ENCODE data around the gene STK11IP. TPM values are rescaled to one million over a fixed set of nuclear protein-coding genes. Genes with fewer than 3 reads are reported as not detected.

The STK11IP gene
- total RNA-seq, 2 experiments from 2014 or later, result 23.9 to 27.2 TPM

DNA sequence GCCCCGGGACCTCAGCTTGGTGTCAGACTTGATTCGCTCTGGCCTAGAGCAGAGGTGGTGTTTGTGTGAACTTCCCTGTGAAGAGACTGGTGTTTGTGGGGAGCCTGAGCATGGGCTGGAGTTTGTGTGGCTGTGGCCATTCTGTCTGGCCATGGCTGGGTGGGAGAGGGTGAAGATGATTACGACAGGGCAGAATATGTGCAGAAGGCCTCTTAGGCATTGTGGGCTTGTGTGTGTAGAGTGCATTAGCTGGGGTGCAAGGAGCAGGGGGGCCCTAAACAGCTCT is 36.8 kb upstream of the STK11IP start:
- intact Hi-C loops (cut with DNase I, micrococcal nuclease), result loop anchor here (1.0 to 2.0 kb wide), 2 partner anchors 20 kb away; no protein-coding TSS in a partner anchor
- ChIA-PET POLR2A (no interaction called here), CTCF (interaction anchor here (0.6 to 2.3 kb wide), 7 partner anchors 11 to 261 kb away, joined by 3 to 21 read pairs (median 3); partner anchors contain the start of genes INHA, OBSL1 and STK11IP)
- Mint-ChIP-seq H3K27me3 (peaks cover 51% of the 10 kb centered on the region), H3K36me3 (ENCODE audit: low read depth) (no peaks in the 10 kb centered on the region), H3K27ac (no peak overlapping the region), H3K4me3 (no peak overlapping the region), H3K4me1 (ENCODE audit: low read depth) (no peaks in the 10 kb centered on the region), H3K9me3 (no peaks in the 10 kb centered on the region)
- TF ChIP-seq, protein P1, sequence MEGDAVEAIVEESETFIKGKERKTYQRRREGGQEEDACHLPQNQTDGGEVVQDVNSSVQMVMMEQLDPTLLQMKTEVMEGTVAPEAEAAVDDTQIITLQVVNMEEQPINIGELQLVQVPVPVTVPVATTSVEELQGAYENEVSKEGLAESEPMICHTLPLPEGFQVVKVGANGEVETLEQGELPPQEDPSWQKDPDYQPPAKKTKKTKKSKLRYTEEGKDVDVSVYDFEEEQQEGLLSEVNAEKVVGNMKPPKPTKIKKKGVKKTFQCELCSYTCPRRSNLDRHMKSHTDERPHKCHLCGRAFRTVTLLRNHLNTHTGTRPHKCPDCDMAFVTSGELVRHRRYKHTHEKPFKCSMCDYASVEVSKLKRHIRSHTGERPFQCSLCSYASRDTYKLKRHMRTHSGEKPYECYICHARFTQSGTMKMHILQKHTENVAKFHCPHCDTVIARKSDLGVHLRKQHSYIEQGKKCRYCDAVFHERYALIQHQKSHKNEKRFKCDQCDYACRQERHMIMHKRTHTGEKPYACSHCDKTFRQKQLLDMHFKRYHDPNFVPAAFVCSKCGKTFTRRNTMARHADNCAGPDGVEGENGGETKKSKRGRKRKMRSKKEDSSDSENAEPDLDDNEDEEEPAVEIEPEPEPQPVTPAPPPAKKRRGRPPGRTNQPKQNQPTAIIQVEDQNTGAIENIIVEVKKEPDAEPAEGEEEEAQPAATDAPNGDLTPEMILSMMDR (IDR thresholded peaks at IDR 0.05), result no peak
- Histone ChIP-seq H3K27me3 (ENCODE audit: control insufficient read depth in 1 of 2, insufficient read depth in 2 of 2, low read length in 2 of 2) (peaks cover 11 to 12% of the 10 kb centered on the region in 2 experiments), H3K36me3 (ENCODE audit: insufficient read depth, low read length) (no peaks in the 10 kb centered on the region), H3K9me3 (ENCODE audit: control insufficient read depth in 1 of 2, insufficient read depth in 1 of 2, low read length in 2 of 2) (no peaks in the 10 kb centered on the region), H3K4me1 (ENCODE audit: insufficient read depth, low read length) (no peaks in the 10 kb centered on the region), H3K27ac (ENCODE audit: low read depth in 1 of 2, low read length in 2 of 2) (no peak overlapping the region), H3K4me3 (ENCODE audit: low read length) (no peak overlapping the region)
- DNase-seq (no peak), ATAC-seq (ENCODE audit: poor library complexity) (no peak)

DNA sequence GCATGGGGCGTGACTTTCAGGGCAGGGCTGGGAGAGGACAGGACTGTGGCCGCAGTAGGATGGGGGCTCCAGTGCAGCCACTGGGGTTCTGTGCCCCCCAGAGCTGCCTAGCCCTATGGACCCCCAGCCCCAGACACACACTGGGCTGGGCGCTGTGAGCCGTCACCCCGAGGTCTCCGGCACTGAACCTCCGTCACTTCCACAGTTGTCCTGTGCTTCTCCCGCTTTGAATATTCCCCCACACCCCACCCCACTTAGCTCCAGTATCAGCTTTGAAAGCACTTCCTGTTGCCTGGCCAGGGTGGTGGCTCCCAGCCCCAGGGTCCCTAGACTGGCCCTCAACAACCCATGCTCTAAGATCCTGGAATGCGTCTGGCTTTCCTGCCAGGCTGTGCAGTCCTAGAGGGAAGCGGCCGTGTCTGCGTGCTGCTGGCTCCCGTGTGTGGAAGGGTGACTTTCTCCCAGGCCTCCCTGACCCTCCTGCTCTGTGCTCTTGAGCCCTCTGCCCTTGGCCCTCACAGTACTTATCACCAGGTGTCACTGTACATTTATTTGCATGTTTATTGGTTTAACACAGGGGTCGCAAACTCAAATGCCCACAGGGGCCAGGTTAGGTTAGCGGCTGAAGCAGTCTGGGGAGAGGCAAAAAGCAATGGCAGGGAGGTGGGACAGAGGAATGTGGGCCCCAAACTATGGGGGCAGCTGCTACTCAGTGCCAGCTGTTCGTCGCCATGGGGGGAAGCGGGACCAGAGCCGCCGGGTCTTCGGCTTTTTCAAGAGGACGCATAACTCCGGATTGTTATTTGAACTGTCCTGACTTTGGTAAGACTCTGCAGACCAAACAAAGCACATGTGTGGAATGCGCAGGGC is 36.2 kb upstream of the STK11IP start:
- Mint-ChIP-seq H3K9me3 (no peaks in the 10 kb centered on the region), H3K4me3 (no peak overlapping the region), H3K27ac (no peak overlapping the region), H3K36me3 (ENCODE audit: low read depth) (no peaks in the 10 kb centered on the region), H3K4me1 (ENCODE audit: low read depth) (no peaks in the 10 kb centered on the region), H3K27me3 (peaks cover 51% of the 10 kb centered on the region)
- no peaks in the 10 kb centered on the region for H3K36me3 ChIP-seq (ENCODE audit: insufficient read depth, low read length)
- ATAC-seq (ENCODE audit: poor library complexity), result no peak
- DNase-seq, result peak in 1 of 14 experiments; percentile 5
- TF ChIP-seq, protein P1 (IDR thresholded peaks at IDR 0.05), result no peak
- ChIA-PET POLR2A (no interaction called here), CTCF (interaction anchor here (1.0 to 2.3 kb wide), 4 partner anchors 10 to 170 kb away, joined by 3 to 21 read pairs (median 4); partner anchors contain the start of genes INHA and OBSL1)
- H3K4me3 ChIP-seq (ENCODE audit: low read length), result no peak overlapping the region
- intact Hi-C loops (cut with DNase I, micrococcal nuclease), result loop anchor here in 1 of 2 experiments (2.0 kb wide), 1 partner anchor 21 kb away; no protein-coding TSS in a partner anchor
- H3K27me3 ChIP-seq (ENCODE audit: control insufficient read depth in 1 of 2, insufficient read depth in 2 of 2, low read length in 2 of 2), result peaks cover 11 to 12% of the 10 kb centered on the region in 2 experiments
- no peak overlapping the region for H3K27ac ChIP-seq (ENCODE audit: low read depth in 1 of 2, low read length in 2 of 2)
- H3K9me3 ChIP-seq (ENCODE audit: control insufficient read depth in 1 of 2, insufficient read depth in 1 of 2, low read length in 2 of 2), result no peaks in the 10 kb centered on the region
- H3K4me1 ChIP-seq (ENCODE audit: insufficient read depth, low read length), result no peaks in the 10 kb centered on the region

DNA sequence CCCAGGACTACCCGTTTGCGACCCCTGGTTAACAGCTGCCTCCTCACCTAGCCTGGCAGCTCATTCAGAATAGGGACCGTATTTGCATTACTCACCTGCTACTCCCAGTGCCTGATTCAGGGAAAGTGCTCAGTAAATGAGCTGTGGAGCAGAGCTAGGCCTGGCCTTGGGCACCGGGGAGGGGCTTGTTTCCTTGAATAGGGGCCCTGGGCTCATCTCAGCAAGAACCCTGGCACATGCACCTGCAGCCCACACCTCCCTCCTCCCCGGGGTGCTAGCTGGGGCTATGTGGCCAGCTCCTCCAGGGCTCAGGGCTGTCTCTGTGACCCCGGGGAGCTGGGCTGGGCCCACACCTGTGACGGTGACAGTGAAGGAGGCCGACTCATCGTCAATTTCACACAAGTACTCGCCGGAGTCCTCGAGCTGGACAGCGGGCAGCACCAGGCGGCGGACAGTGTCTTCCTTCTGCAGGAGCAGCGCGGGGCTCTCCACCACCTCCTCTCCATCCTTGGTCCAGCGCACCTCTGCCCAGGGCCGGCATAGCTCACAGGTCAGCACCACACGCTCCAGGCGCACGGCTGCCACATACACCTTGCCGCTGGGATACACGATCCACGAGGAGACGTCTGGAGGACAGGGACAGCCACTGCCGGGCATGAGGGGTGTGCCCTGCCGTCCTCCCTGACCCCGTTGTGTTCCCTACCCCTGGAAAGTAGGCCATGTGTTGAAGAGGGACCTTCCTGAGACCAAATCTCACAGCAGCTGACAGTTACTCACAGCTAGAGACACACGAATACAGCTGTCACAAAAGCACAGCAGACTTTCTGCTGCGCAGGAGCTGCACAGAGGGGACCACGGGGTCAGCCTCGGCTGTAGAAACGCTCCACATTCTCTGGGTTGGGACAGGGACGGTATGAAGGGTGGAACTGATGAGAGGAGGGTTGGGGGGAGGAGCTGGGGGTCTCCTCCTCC is 35.3 kb upstream of the STK11IP start:
- CTCF ChIA-PET, result interaction anchor here (1.1 kb wide), 1 partner anchor 20 kb away, joined by 3 read pairs; no protein-coding TSS in a partner anchor
- ATAC-seq (ENCODE audit: poor library complexity) (no peak), DNase-seq (peak in 1 of 14 experiments; percentile 8)
- POLR2A ChIA-PET, result no interaction called here
- no peaks in the 10 kb centered on the region for H3K9me3 ChIP-seq (ENCODE audit: control insufficient read depth in 1 of 2, insufficient read depth in 1 of 2, low read length in 2 of 2)
- Mint-ChIP-seq H3K4me3 (no peak overlapping the region), H3K27ac (no peak overlapping the region), H3K27me3 (peaks cover 46% of the 10 kb centered on the region), H3K4me1 (ENCODE audit: low read depth) (no peaks in the 10 kb centered on the region), H3K36me3 (ENCODE audit: low read depth) (no peaks in the 10 kb centered on the region), H3K9me3 (no peaks in the 10 kb centered on the region)
- H3K27me3 ChIP-seq (ENCODE audit: control insufficient read depth in 1 of 2, insufficient read depth in 2 of 2, low read length in 2 of 2), result peaks cover 6 to 10% of the 10 kb centered on the region in 2 experiments
- H3K36me3 ChIP-seq (ENCODE audit: insufficient read depth, low read length), result no peaks in the 10 kb centered on the region
- H3K4me3 ChIP-seq (ENCODE audit: low read length), result no peak overlapping the region
- TF ChIP-seq, protein P1 (IDR thresholded peaks at IDR 0.05), result no peak
- no peaks in the 10 kb centered on the region for H3K4me1 ChIP-seq (ENCODE audit: insufficient read depth, low read length)
- intact Hi-C loops (cut with DNase I, micrococcal nuclease), result no loop called here
- H3K27ac ChIP-seq (ENCODE audit: low read depth in 1 of 2, low read length in 2 of 2), result no peak overlapping the region
